ENCODE measurements around the gene REX1BD. TPM values are rescaled to one million over a fixed set of nuclear protein-coding genes. Genes with fewer than 3 reads are reported as not detected.

REX1BD gene
- total and polyA plus RNA-seq, 2 donors (not counting 3 experiments of a cell fraction or from before 2014, with no cell fraction given) = 64.4 to 90.9 TPM

DNA sequence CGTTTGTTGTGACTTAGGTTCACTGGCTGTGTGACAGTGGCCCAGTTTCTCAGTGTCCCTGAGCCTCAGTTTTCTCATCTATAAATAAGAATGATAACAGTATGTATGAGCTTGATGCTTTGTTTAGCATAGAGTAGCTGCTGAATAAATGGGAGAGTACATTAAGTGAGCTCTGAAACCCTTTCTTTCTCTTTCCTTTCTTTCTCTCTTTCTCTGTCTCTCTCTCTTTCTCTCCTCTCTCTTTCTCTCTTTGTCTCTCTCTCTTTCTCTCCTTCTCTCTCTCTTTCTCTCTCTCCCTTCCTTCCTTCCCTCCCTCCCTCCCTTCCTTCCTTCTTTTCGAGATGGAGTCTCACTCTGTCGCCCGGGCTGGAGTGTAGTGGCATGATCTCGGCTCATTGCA is 28.9 kb upstream of the REX1BD start:
- no peak overlapping the region for H2AFZ ChIP-seq (ENCODE audit: low read depth, low read length)
- H3K9me1 ChIP-seq (replicated peaks; ENCODE audit: control insufficient read depth, extremely low read depth, insufficient read depth, low read length) = no peaks in the 10 kb centered on the region
- dilution Hi-C loops (cut with MboI; ENCODE audit: extremely low pct_ligation_motif_present, low sequenced_read_pairs) (no loop called here), intact Hi-C loops (cut with micrococcal nuclease) (no loop called here)
- H4K20me1 ChIP-seq (replicated peaks; ENCODE audit: control insufficient read depth, extremely low read depth, insufficient read depth, low read length) = no peaks in the 10 kb centered on the region
- peaks cover 28% of the 10 kb centered on the region for H3K79me2 ChIP-seq (ENCODE audit: control insufficient read depth, insufficient read depth, low read length)
- no peak overlapping the region for H3K27ac ChIP-seq (ENCODE audit: insufficient read depth, low read depth, low read length)
- ChIA-PET CTCF (interaction anchor here (1.0 to 1.4 kb wide), 3 partner anchors 30 to 287 kb away, joined by 3 to 4 read pairs (median 3); no protein-coding TSS in a partner anchor), POLR2A (no interaction called here)
- no peaks in the 10 kb centered on the region for H3K27me3 ChIP-seq (ENCODE audit: control insufficient read depth in 2 of 2, insufficient read depth in 2 of 2, low read length in 2 of 2)
- H3K36me3 ChIP-seq (ENCODE audit: control insufficient read depth in 2 of 2, extremely low read depth in 1 of 2, insufficient read depth in 2 of 2, low read length in 2 of 2) = peaks cover 2 to 5% of the 10 kb centered on the region in 2 experiments
- H3K4me2 ChIP-seq (ENCODE audit: insufficient read depth, low read length) = peak overlapping the region; percentile 10
- no peak for DNase-seq (ENCODE audit: low read depth, low spot score)
- H3K9ac ChIP-seq (replicated peaks; ENCODE audit: extremely low read depth, insufficient read depth, low read length) = no peak overlapping the region
- peak; percentile 65 for FAIRE-seq
- no peaks in the 10 kb centered on the region for H3K9me3 ChIP-seq (replicated peaks; ENCODE audit: control insufficient read depth, insufficient read depth, low read length)
- H3K4me3 ChIP-seq (replicated peaks in 1 of 3; ENCODE audit: insufficient read depth in 1 of 3, low read depth in 1 of 3, low read length in 3 of 3) = no peak overlapping the region
- TF ChIP-seq, protein P1, sequence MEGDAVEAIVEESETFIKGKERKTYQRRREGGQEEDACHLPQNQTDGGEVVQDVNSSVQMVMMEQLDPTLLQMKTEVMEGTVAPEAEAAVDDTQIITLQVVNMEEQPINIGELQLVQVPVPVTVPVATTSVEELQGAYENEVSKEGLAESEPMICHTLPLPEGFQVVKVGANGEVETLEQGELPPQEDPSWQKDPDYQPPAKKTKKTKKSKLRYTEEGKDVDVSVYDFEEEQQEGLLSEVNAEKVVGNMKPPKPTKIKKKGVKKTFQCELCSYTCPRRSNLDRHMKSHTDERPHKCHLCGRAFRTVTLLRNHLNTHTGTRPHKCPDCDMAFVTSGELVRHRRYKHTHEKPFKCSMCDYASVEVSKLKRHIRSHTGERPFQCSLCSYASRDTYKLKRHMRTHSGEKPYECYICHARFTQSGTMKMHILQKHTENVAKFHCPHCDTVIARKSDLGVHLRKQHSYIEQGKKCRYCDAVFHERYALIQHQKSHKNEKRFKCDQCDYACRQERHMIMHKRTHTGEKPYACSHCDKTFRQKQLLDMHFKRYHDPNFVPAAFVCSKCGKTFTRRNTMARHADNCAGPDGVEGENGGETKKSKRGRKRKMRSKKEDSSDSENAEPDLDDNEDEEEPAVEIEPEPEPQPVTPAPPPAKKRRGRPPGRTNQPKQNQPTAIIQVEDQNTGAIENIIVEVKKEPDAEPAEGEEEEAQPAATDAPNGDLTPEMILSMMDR (IDR thresholded peaks at IDR 0.05; ENCODE audit: extremely low read depth in 1 of 2, insufficient read depth in 1 of 2, low read depth in 1 of 2, low read length in 2 of 2) = no peak
- TF ChIP-seq, protein P2, sequence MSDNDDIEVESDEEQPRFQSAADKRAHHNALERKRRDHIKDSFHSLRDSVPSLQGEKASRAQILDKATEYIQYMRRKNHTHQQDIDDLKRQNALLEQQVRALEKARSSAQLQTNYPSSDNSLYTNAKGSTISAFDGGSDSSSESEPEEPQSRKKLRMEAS (IDR thresholded peaks at IDR 0.05; ENCODE audit: insufficient read depth, insufficient read length) = no peak
- no peak for TF ChIP-seq GATA2 (IDR thresholded peaks at IDR 0.05; ENCODE audit: insufficient read depth, insufficient read length, low read depth, low read length)
- no peak for TF ChIP-seq POLR2AphosphoS5 (IDR thresholded peaks at IDR 0.05; ENCODE audit: insufficient read depth, low read depth, low read length)
- no peak for TF ChIP-seq POLR2A (IDR thresholded peaks at IDR 0.05; ENCODE audit: low read depth, low read length)
- TF ChIP-seq MYC (IDR thresholded peaks at IDR 0.05; ENCODE audit: low read depth, low read length) = no peak
- no peak for TF ChIP-seq JUN (IDR thresholded peaks at IDR 0.05; ENCODE audit: borderline replicate concordance, insufficient read depth, insufficient read length, low read depth)
- no peak for TF ChIP-seq FOS (IDR thresholded peaks at IDR 0.05; ENCODE audit: borderline replicate concordance, insufficient read depth, low read length)
- no peak for TF ChIP-seq EZH2 (IDR thresholded peaks at IDR 0.05; ENCODE audit: borderline replicate concordance, low read depth, low read length, severe bottlenecking)
- peaks cover 30% of the 10 kb centered on the region for H3K4me1 ChIP-seq (ENCODE audit: control insufficient read depth, extremely low read depth, insufficient read depth, low read length)
- no TSS peak for BruUV-seq (replicated peaks)
